K562 (cell line): ENCODE measurements around the gene DNAAF3. TPM values are rescaled to one million over a fixed set of nuclear protein-coding genes. Genes with fewer than 3 reads are reported as not detected.

Source experiments
- CREBBP ChIP-seq: IDR thresholded peaks from one replicate; pipeline ENCODE4 v1.6.1; 2012; ENCODE audit warnings: low read depth, mild to moderate bottlenecking, control low read depth, inconsistent platforms, low read length
- EP300 ChIP-seq: IDR thresholded peaks from 2 replicates; pipeline ENCODE4 v1.6.1; 2012; ENCODE audit warnings: low read length, improper control_type of control experiment
- NFIX ChIP-seq: fragments of 250-450 bp; sonication (Bioruptor Pico); IDR thresholded peaks from 2 replicates; pipeline ENCODE4 v1.4.0; 2020; ENCODE audit warnings: low read depth, mild to moderate bottlenecking, moderate library complexity
- POLR2A ChIP-seq: fragments of 450-650 bp; conservative IDR thresholded peaks from 2 replicates; pipeline ENCODE4 v1.6.1; 2016
- RCOR1 ChIP-seq, 2 experiments: IDR thresholded peaks; 2 replicates each; pipeline ENCODE4 v1.6.1; 2012; ENCODE audit warnings: low read depth in 2 of 2, low read length in 2 of 2, borderline replicate concordance in 1 of 2, improper control_type of control experiment in 1 of 2
- TOE1 ChIP-seq, 2 experiments: fragments of 450-650 bp in 1 of 2; sonication (generic) in 1 of 2; formaldehyde crosslinking in 1 of 2; IDR thresholded peaks; 2 replicates each; pipeline versions ENCODE4 v1.7.1 to v1.8.0; 2016 to 2022; ENCODE audit warnings: borderline replicate concordance in 2 of 2, mild to moderate bottlenecking in 2 of 2, antibody characterized with exemption in 1 of 2, inconsistent platforms in 1 of 2, low read depth in 1 of 2, missing genetic modification reagents in 1 of 2, moderate library complexity in 1 of 2
- VEZF1 ChIP-seq: fragments of 200-800 bp; sonication (Bioruptor generic); IDR thresholded peaks from 2 replicates; pipeline ENCODE4 v1.6.1; 2017; ENCODE audit warnings: missing genetic modification characterization, missing compliant biosample characterization
- ZNF197 ChIP-seq: fragments of 200-800 bp; sonication (Bioruptor generic); IDR thresholded peaks from 2 replicates; pipeline ENCODE4 v1.6.1; 2016; ENCODE audit warnings: low read depth, missing genetic modification characterization, missing compliant biosample characterization
- ZNF395 ChIP-seq: fragments of 200-800 bp; sonication (Bioruptor generic); IDR thresholded peaks from 2 replicates; pipeline ENCODE4 v1.6.1; 2017; ENCODE audit warnings: missing genetic modification characterization, missing compliant biosample characterization
- polyA plus RNA-seq, 8 experiments: library from polyadenylated mRNA; depleted of rRNA in 4 of 8; stranded (reverse) in 5 of 8; unstranded in 3 of 8; fragments of >200 nt; fragmentation: Nextera tagmentation in 2 of 8; fragmentation: Illumina TruSeq in 1 of 8; extraction: Ambion mirVana in 2 of 8; extraction: Trizol in 1 of 8; gene quantifications; 2 replicates each; pipeline versions ENCODE4 v1.2.1 to v1.2.3, GENCODE V29; 2011 to 2014; ENCODE audit warnings: inconsistent platforms in 1 of 8, missing spikeins in 1 of 8
- total RNA-seq, 7 experiments: library from RNA; depleted of rRNA in 6 of 7; stranded (reverse); fragments of >200 nt in 6 of 7; fragmentation: Illumina TruSeq in 2 of 7; extraction: Trizol in 2 of 7; gene quantifications; 2 replicates each; pipeline versions ENCODE4 v1.2.1 to v1.2.3, GENCODE V29; 2011 to 2021; ENCODE audit warnings: low replicate concordance in 1 of 7
- TF ChIP-seq, protein P1 (sequence below): fragments of 250-450 bp; sonication (Bioruptor Pico); IDR thresholded peaks from 2 replicates; pipeline ENCODE4 v1.4.0; 2020
- TF ChIP-seq, protein P2 (sequence below): sonication (generic); formaldehyde crosslinking; IDR thresholded peaks from 2 replicates; pipeline ENCODE4 v1.8.0; 2022; ENCODE audit warnings: missing genetic modification reagents, mild to moderate bottlenecking, moderate library complexity, borderline replicate concordance

The DNAAF3 gene
- total and polyA plus RNA-seq, 9 of the 15 experiments (the other 6 are each of a cell fraction or from before 2014, with no cell fraction given) = 21.6 to 61.5 (median 43.0) TPM

GRCh38 chr19:55178781-55179599 is 12.6 kb upstream of the DNAAF3 start (continued):
- TF ChIP-seq, protein P1, sequence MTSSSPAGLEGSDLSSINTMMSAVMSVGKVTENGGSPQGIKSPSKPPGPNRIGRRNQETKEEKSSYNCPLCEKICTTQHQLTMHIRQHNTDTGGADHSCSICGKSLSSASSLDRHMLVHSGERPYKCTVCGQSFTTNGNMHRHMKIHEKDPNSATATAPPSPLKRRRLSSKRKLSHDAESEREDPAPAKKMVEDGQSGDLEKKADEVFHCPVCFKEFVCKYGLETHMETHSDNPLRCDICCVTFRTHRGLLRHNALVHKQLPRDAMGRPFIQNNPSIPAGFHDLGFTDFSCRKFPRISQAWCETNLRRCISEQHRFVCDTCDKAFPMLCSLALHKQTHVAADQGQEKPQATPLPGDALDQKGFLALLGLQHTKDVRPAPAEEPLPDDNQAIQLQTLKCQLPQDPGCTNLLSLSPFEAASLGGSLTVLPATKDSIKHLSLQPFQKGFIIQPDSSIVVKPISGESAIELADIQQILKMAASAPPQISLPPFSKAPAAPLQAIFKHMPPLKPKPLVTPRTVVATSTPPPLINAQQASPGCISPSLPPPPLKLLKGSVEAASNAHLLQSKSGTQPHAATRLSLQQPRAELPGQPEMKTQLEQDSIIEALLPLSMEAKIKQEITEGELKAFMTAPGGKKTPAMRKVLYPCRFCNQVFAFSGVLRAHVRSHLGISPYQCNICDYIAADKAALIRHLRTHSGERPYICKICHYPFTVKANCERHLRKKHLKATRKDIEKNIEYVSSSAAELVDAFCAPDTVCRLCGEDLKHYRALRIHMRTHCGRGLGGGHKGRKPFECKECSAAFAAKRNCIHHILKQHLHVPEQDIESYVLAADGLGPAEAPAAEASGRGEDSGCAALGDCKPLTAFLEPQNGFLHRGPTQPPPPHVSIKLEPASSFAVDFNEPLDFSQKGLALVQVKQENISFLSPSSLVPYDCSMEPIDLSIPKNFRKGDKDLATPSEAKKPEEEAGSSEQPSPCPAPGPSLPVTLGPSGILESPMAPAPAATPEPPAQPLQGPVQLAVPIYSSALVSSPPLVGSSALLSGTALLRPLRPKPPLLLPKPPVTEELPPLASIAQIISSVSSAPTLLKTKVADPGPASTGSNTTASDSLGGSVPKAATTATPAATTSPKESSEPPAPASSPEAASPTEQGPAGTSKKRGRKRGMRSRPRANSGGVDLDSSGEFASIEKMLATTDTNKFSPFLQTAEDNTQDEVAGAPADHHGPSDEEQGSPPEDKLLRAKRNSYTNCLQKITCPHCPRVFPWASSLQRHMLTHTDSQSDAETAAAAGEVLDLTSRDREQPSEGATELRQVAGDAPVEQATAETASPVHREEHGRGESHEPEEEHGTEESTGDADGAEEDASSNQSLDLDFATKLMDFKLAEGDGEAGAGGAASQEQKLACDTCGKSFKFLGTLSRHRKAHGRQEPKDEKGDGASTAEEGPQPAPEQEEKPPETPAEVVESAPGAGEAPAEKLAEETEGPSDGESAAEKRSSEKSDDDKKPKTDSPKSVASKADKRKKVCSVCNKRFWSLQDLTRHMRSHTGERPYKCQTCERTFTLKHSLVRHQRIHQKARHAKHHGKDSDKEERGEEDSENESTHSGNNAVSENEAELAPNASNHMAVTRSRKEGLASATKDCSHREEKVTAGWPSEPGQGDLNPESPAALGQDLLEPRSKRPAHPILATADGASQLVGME (CRISPR knock-in tag) = peak; percentile 72; the same call in 1 of the 2 replicates
- TF ChIP-seq ZNF395 (CRISPR knock-in tag) = peak; percentile 84
- peak in 1 of 2 experiments; percentile 63; a peak in 3 of 4 replicates for TF ChIP-seq RCOR1 (IDR thresholded peaks at IDR 0.05; ENCODE audit: borderline replicate concordance in 1 of 2, low read depth in 2 of 2, low read length in 2 of 2)
- TF ChIP-seq EP300 = 0 out of 2 replicates have a peak, but pooled peaks have one; percentile 2
- TF ChIP-seq POLR2A = no peak
- TF ChIP-seq, protein P2, sequence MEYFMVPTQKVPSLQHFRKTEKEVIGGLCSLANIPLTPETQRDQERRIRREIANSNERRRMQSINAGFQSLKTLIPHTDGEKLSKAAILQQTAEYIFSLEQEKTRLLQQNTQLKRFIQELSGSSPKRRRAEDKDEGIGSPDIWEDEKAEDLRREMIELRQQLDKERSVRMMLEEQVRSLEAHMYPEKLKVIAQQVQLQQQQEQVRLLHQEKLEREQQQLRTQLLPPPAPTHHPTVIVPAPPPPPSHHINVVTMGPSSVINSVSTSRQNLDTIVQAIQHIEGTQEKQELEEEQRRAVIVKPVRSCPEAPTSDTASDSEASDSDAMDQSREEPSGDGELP (CRISPR knock-in tag) = peak; percentile 68; the same call in 1 of the 2 replicates
- peak; percentile 91 for TF ChIP-seq TOE1 (IDR thresholded peaks at IDR 0.05; ENCODE audit: borderline replicate concordance)
- no peak for TF ChIP-seq TOE1 (CRISPR knock-in tag; IDR thresholded peaks at IDR 0.05; ENCODE audit: borderline replicate concordance, low read depth)
- peak; percentile 85 for TF ChIP-seq CREBBP
- TF ChIP-seq ZNF197 (CRISPR knock-in tag) = peak; percentile 90; the same call in 1 of the 2 replicates
- TF ChIP-seq NFIX (CRISPR knock-in tag) = no peak
- peak; percentile 61 for TF ChIP-seq VEZF1 (CRISPR knock-in tag)
